Transverse colon (tissue), 4 donors: ENCODE data around the gene PRKCI.

Source experiments
- CTCF ChIP-seq, 5 experiments: fragments of 200-600 bp in 3 of 5; fragments of 450-650 bp in 2 of 5; sonication (generic) in 3 of 5; IDR thresholded peaks; 1 replicate in 2 of 5; 2 replicates in 3 of 5; pipeline ENCODE4 v1.5.1; 2016 to 2017; ENCODE audit warnings: antibody characterized with exemption in 5 of 5, inconsistent platforms in 3 of 5, mild to moderate bottlenecking in 2 of 5, moderate library complexity in 1 of 5
- POLR2A ChIP-seq: fragments of 450-650 bp; IDR thresholded peaks from one replicate; pipeline ENCODE4 v1.6.1; 2016; ENCODE audit warnings: antibody characterized with exemption, mild to moderate bottlenecking, moderate library complexity
- POLR2AphosphoS5 ChIP-seq, 3 donors: sonication (generic); formaldehyde crosslinking; IDR thresholded peaks; one replicate each; pipeline ENCODE4 v1.6.1; 2016; ENCODE audit warnings: antibody characterized with exemption in 3 of 3

- TF ChIP-seq POLR2A (no peak), CTCF (IDR thresholded peaks at IDR 0.05) (no peak), POLR2AphosphoS5 (IDR thresholded peaks at IDR 0.05) (no peak)
Measured at GRCh38 chr3:170225166-170225565, 2.9 kb downstream of the PRKCI start.
